CD4-positive, alpha-beta T cell treated with Interleukin-4 for 1 hour (primary cell): ENCODE results near the gene TRIM38.
"Not testable (repeated sequence)": the region's sequence is repeated elsewhere in the genome, so short reads cannot be mapped to it uniquely, and the experiment has no call there.

Source experiments
- DNase-seq, 2 donors: peaks; one replicate each; pipeline ENCODE4 v3.0.0-alpha.2; 2020 to 2022

Gene TRIM38

DNA sequence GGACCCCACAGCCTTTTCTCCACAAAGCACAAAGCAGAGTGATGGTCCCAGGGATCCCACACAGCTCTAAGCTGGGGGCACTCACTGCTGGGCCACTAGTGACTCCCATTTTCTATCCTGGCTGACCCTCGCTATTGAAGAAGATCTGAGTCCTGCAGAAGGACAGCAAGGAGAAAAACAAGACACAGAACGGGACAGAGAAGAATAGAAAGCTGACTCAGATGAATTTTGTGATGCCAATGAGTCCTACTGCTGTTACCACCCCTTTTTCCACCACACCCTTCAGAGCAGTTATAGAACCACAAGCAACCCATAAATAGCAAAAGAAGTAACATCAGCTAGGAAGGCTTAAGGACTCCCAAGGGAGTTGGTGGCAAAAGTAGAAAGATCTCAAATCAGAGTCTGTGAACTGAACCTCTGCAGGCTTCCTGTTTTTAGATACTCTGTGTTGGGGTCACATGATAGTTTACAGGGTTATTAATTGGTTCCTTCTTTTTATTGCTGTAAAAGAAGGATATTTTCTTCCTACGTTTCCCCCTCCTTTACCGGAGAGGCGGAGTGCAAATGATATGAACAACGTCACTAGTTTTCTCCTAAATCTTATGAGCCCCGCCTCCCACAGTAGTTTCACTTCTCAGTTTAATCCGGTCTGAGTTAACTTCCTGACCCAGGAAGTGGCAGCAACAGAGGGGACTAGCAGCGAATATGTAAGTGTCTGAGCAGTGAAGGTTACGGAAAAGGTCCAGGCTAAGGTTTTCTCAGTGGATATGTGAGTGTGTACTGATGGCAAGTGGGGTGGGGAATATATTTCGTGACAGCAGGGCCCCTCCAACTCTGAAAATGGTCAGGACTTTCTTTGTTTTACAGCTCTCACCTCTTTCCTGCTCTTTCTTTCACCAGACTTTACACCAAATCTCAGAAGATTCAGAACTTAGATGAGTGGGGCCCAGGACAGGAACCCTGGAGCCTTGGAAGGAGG lies at the start of gene TRIM38:
TSS of gene TRIM38 (plus strand) at position 654 of the 979 bp plus-strand sequence. CDS start 3,721 bp downstream, outside the sequence.
- peak; percentile 90 to 92 for DNase-seq

DNA sequence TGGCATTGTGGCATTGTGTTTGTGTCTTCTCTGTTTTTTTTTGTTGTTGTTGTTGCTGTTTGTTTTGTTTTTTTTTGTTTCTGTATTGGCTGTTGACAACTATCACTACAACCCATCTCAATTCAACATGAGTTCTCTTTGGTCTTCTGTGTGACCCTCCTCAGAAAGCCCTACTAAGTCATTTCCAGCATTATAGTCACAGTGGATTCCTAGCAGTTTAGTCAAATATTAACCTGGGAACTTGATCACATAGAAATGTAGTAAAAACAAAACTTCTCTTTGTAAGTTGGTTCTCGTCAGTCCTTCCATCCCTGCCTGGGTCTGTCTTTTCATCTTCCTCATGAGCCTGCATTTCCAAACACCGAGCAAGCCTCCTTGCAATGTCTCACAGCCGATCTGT lies 48.9 kb upstream of the TRIM38 start:
- no peak for DNase-seq

DNA sequence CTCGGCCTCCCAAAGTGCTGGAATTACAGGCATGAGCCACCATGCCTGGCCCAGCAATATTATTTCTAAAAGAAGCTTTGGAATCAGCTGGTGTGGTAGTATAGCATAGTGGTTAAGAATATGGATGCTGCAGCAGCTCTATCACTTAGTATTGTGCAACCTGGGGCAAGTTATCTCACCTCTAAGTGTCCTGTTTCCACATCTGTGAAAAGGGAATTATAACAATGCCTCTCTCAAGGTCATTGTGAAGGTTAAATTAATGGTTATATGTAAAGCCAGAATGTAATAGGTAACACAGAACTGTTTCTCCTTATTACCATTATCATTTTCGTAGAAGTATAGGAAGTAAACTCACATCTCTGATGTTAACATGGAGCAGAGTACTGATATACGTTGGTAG lies 46.3 kb upstream of the TRIM38 start:
- DNase-seq: no peak

DNA sequence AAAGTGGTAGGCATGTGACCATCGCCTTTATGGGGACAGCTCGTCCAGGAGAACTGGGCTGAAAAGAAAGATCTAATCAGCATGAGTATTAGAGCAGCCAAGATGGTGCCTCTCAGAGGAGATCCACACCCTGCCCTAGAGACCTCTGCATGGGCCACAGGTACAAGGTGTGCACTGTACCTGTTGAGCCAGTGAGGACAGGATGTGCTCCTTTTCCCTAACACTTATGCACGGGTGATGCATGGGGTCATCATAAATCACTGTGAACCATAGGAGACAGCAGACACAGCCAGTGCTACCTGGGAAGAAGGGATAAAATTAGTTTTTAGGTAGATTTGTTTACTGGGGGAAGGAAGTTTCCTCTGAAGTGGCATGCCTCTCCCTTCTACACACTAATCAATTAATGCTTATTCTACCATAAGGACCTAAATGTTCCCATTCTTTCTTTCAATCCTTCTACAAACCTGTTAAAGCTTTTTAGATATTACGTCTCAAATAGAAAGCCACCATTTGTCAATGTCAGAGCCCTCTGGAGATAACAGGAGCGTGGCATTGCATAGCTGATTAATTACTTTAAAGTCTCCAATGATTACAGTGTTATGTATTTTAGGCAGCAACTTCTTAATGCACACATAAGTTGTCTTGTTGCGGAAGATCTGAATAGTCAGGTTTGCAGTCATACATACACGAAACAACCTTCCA lies 45.7 kb upstream of the TRIM38 start:
- DNase-seq: no peak

DNA sequence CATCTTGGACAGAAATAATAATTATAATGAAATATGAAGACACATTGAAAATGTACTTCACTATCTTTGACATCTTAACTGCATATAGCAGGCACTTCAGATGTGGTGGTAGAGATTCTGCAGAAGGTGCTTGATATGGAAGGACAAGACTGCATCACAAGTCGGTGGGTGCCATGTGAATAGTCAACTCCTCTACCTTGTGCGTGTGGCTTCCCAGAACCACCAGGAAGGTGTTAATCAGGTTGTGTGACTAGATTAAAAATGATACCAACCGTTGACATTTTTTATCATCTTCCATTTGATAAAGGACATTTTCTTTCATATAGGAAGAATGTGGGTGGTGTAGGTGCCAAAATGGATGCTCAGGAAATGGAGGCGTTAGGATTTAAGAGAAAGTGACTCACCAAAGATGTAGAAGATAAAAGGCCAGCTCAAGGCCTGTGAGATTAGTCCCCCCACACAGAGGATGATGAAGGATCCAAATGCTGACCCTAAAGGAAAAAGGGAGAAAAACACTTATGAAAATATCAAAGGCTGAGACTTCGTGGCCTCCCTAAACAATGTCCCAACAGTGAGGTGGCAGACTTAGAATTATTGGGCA lies 44.4 kb upstream of the TRIM38 start:
- no peak for DNase-seq

- no peak for DNase-seq
Measured at GRCh38 chr6:25919657-25920056, 42.9 kb upstream of the TRIM38 start.

GRCh38 chr6:25921525-25922203 lies 40.9 kb upstream of the TRIM38 start:
- no peak for DNase-seq

GRCh38 chr6:25922301-25922700 lies 40.3 kb upstream of the TRIM38 start:
- DNase-seq: no peak

DNA sequence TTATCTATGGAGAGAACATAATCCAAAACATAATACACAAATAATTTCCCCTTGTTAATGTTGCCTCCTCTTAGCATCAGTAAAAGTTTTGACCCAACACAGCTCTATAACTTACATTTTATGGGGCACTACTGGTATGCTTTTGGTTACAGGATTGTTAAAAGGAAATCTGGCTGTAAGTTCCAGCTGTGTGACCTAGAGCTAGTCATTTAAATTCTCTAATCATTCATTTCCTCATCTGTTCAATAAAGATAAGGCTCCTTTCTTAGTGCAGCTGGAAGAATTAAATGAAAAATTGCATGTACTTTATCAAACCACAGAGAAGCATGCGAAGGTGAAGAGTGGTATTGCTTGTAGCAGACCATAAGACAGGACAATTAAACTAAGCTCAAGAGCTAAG lies 36.7 kb upstream of the TRIM38 start:
- no peak for DNase-seq

DNA sequence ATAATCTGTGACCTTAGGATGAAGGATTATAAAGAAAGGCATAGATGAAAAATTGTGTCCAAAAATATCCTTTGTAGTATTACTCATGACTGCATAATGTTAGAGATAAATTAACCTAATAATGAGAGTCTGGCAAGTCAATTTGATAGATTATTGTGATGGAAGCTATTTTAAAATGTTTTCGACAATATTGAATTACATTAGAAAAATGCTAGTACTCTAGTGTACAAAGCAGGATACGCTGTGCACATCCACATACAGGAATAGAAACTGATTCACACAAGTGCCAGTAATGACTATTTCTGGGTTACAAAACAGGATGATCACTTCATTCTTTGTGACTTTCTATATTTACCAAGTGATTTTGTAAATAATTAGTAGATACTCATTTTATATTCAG lies 35.4 kb upstream of the TRIM38 start:
- DNase-seq: no peak

DNA sequence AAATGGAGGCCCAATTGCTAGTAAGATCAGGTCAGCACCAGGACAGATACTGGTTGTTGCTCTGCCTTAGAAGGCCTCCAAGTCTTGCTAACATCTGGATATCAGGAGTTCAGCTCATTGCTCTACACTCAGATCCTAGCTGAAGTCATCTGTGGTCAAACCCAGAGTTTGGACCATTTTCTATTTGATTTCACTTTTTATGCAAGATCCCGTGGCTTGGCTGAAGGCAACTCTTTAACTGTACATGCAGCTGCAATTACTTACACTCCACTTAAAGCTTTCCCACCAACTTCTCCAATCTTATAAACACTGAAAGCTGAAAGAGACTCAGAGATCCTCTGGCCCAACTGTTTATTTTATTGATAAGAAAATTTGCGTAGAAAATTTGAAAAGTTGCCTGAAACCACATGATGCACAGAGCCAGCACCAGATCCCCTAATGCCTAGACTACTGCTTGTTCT lies 34.8 kb upstream of the TRIM38 start:
- no peak for DNase-seq

DNA sequence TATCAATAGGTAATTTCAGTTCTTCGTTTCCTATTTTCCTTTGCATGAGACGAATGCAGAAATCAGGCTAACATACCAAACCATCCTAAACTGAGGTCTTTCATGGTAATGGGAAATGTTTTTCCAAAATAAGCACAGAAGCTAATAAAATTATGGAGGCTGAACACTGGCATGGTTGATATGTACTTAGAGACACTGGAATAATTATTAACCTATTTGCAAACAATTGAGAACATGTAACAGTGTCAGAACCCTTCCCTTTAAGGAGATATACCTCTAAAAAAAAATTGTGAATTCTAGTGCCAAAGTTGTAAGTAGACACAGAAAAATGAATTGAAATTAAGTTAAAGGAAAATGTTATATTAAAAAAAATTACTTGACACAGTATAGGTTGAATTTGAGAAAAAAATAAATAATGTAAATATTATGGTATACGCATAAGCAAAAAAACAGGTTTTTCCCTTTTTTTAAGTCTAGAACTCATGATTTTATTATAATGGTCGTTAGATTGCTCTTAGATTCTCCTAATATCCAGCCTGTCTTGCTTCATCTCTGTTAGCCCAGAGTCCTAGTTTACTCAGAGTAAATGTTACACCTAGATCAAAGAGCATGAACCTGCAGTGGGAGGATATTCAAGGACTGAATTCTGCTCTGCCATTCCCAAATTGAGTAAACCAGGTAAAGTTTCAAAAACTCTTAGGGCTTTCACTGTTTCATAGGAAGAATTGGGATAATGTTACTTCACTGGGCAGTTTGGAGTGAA lies 33.9 kb upstream of the TRIM38 start:
- no peak for DNase-seq

GRCh38 chr6:25929785-25930184 lies 32.8 kb upstream of the TRIM38 start:
- DNase-seq: not testable (repeated sequence)

- DNase-seq: no peak
Measured at GRCh38 chr6:25930532-25931410, 31.8 kb upstream of the TRIM38 start, which contains the start of gene SLC17A2. SLC17A2 (minus strand) TSS chr6:25930691; CDS start chr6:25925796, 4,895 bp downstream.

- no peak for DNase-seq
Measured at GRCh38 chr6:25931411-25931709, 31.2 kb upstream of the TRIM38 start.

GRCh38 chr6:25934156-25934555 lies 28.4 kb upstream of the TRIM38 start:
- DNase-seq: no peak

DNA sequence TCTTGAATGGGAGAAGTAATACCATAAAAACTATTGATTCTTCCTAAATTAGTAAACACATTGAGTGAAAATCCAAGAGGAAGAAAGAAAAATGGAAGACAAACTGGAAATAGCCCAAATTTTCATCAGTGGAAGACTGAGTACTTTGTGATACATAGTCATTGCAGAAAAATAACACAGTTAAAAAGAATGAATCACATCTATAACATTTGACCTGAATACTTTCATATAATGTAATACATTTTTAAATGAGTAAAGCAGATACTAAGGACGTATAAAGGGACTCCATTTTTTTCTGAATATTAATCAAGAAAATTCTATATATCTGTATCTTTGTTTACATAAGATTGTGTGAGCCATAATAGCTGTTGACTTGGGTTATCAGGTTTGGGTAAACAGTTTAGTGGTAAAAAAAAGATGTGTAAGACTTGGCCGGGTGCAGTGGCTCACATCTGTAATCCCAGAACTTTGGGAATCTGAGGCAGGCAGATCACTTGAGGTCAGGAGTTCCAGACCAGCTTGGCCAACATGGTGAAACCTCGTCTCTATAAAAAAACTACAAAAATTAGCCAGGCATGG lies 27.8 kb upstream of the TRIM38 start:
- DNase-seq: no peak

- DNase-seq: no peak
Measured at GRCh38 chr6:25935953-25936352, 26.6 kb upstream of the TRIM38 start.

GRCh38 chr6:25939593-25939992 lies 23.0 kb upstream of the TRIM38 start:
- DNase-seq: no peak

GRCh38 chr6:25942561-25943147 lies 19.9 kb upstream of the TRIM38 start:
- peak in 1 of 2 donors; percentile 53 for DNase-seq
